Stimulated activated CD4-positive, alpha-beta T cell treated with anti-CD3 and anti-CD28 coated beads, Interleukin-4, amount 100 ng/mL, for 1 hour (primary cell): ENCODE results near the gene TCF4.

Experiments used
- DNase-seq: peaks from one replicate; pipeline ENCODE4 v3.0.0-alpha.2; 2020

Gene TCF4

DNA sequence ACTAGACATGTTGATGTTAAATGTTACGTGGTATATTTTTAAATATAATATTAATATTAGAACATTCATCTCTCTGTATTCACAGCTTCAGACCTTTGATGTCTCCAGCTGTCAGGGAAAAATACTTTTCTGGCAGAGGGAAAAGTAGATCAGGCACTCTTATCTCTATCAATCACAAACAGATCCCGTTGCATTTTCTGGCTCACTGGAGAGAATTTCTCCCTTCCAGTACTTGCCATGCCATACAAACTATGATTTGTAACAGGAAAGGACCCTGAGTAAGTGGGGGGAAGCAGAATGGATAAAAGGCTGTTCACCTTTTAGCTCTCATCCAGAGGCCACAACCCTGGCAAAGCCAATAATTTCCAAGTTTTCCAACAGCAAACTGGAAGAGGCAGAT, 158.0 kb downstream of the TCF4 start:
- DNase-seq = no peak

DNA sequence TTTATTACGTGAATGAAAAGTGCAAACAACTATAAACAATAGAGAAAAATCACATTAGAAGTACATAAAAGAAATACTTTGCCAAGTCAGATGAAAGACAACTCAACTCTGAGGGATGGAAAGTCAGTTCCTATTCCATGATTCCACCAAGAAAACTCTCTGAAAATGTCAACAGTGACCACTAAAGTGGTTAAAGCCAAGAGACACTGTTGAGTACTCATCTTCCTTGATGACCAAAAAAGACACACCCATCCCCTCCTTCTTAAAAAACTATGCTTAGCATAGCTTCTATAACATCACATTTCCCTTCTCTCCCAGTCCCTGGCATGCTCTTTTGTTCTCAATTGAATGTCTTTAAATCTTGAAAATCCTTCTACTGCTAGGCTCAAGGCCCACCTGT, 160.0 kb downstream of the TCF4 start:
- DNase-seq = no peak

DNA sequence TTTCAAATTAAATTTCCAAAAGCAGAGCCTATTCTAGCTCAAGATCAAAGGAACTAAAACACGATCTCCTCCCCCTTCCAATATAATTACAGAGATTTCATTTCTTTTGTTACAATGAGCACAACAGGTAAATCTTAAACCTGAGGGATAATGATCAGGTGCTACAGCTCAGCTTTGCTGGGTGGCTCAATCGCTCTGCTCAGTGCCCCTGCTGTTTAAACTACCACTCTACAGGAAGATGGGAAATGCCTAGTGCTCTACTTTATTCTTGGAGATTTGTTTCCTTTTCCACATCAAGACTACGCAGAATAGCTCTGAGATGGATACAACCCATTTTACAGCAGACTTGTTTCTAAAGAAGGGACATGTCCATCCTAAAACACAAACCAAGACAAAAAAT, 162.3 kb downstream of the TCF4 start:
- DNase-seq = no peak

DNA sequence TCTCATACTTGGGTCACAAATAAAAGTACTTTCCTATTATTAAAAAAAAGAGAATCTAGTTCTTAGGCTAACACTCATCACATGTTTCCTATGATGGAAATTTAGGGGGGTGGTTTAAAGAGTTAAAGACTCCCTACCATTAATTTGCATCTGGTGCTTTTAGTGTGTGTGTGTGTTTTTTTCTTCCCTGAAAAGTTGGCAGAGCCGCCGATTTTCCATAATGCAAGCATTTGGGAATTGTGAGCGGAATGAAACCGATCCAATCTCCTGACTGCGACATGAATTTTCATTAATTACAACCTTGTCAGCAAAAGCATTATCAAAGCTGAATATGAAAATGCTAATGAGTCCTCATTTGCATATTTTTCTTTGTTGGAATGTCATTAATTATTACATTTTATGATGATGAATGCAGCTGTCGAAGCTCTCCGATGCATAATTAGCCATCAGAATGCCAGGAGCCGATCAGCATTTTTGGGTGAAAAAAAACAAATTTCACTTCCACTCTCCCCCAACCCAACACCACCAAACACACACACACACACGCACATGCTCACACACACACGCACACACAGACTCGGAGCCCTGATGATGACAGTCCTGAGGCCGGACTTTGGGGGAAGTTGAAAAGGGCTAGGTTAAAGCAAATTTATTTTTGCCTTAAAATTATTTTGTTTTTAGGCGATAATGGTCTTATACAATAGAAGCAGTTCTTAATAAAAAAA, 165.4 kb downstream of the TCF4 start:
- DNase-seq = no peak

DNA sequence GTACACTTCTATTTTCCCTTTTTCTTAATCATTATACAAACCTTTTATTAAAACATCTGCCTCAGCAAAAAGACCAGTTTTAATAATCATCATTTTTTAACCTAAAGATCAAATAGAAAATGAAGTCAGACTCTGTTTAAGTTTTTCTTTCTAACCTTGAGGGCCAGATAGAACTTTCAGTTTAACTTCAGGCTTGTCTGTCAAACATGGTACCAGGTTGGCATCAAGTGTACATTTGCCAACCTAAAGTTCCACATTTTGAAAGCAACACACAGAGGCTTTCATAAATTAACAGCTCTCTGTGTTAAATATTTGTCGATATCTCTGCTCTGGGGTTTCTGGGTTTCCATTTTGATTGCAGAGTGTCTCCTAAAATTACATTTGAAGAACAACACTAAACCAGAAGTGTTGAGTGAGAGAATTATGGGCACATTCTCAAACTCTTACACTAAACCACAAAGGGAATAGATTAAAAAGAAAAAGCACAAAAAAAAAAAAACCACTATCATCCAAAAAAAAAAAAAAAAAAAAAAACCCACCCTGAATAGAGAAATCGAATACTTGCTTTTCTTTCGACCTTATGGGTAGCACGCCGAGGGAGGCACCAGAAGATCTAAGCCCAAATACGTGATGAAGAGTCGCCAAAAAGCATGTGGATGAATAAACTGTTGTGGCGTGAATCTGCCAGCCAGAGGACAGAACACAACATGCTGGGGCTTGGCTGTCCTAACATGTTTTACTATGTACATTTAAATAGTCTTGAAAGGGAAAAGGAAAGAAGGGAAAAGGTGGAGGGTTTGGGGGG, 166.2 kb downstream of the TCF4 start:
- DNase-seq = no peak

DNA sequence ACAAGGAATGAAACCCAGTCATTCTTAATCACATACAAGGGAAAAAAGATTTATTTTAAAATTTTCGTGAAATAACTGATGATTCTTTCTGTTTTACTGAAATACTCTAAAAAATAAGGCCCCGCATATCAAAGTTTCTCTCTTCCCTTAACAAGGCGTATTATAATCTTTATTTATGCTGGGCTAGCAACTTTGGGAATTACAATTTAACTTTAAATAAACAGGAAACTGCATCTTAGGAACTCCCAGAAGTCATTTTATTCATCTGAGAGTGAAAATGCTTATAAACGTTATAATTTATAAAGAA, 166.7 kb downstream of the TCF4 start:
- no peak for DNase-seq

DNA sequence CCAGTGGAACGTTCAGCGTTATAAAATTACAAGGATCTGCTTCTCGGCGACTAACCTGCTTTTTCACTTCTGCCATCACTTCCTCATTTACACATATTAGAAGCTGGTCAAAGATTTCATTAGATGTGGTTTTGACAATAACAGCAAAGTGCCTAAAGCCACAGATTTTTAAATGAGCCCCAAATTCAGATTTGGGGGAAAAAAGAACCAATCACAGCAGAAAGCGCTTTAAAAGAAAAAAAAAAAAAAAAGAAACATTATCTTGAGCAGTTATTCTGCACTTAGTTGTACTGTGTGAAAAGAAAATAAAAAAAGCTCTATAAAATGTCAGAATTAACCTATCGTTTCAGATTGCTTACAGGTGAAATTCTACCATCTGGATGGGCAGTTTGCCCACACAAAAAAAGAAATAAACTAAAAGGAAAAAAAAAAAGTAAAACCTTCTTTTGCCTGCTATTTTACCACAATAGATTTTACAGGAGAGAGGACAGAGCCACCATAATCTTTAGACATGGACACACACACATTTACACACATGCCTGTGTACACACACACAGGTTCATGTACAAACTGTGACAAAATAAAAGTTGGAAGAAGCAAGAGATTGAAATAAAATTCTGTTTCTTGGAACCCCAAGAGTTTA, 167.2 kb downstream of the TCF4 start:
- no peak for DNase-seq

DNA sequence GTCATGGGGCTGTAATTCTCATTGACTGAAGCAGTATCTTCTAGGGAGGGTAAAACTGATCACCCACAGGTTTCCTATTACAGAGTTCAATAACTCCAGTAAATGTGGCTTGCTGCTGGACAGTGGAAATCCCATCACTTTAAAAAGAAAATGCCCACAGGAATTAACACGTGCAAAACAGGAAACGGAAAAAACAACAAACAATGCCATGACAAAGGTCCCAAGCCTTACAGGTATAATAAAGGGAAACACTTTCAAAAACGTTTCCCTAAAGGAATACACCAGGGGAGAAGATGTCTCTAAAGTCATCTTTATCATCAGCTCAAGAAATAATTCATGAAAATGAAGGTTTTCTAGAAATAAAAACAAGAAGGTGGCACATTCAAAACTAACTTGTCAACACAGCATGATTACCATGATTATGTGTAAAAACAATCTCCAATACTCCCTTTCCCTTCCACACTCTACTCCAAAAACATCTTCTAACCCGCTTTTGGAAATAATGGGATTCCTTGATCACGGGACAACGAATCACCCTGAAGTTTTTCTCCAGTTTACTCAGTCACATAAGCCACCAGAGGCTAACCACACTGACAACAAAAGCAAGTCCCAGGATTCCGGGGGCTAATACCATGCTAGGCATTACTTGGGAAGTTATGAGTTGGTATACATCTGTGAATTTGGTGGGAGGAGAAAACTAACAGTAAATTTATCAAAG, 167.9 kb downstream of the TCF4 start:
- no peak for DNase-seq

DNA sequence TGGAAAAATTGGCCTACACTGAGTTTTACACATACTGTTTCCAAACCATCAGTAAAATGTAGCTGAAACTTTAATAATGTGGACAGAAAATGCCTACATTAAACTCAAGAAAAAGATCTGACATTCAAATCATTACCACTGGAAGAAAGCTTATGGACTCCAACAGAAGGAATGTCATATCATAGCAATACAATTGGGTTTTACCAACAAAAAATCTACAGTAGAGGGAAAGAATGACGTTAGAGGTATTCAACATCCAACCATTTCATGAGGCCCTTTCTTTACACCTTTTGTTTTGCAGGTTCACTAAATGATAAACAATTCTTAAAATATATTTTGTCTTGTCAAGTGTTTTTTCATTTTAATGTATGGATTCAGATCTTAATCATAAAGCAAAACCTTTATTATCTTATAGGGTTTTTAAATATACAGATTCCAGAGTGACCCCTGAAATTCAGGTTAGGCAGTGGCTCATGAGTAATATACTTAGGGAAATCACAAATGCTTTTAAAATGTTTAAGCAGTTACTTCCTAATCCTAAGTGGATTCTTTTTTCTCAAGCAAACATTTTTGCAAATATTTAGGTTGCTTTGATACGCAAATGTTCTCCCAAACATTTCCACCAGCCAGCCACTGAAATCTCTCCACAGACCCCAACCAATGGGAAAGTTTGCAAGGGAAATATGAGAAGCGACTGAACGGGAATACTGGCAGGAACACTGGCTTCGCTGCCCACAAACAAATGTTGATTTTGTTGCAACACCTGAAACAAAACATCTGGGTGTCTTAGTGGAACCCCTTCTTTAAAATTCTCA, 168.7 kb downstream of the TCF4 start:
- no peak for DNase-seq

DNA sequence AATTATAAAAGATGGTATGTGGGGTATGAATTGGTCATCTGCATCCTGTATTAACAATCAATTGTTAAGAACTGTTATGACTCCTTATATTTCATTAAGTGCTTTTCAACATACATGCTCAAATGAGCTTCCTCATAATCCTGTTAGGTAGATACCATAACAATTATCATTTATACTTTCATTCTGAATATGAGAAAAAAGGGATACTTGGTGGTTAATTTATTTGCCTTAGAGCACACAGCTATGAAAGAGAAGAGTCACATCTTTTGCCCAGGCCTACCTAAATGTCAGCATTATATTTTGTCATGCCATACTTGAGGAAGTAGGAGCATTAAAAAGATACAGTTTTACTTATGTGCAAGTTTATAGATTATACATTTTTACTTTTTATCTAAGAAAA, 169.6 kb downstream of the TCF4 start:
- DNase-seq = no peak

DNA sequence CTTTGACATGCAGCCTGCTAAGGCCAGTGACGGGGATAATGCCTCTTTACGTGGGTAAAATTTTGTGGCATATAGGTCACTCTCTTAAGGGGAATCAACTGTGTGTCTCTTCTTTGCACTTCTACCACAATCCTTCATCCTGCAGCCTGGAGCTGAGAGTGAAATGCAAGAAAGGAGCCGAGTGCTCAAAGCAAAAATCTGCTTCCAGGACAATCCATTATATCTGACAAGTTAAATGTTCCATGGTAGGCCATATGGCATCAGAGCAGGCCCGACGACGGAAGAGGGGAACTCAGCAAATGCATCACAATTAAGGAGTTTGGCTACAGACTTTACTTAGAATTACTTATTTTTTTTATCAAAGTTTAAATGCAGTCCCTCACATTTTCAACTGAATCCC, 171.2 kb downstream of the TCF4 start:
- no peak for DNase-seq

DNA sequence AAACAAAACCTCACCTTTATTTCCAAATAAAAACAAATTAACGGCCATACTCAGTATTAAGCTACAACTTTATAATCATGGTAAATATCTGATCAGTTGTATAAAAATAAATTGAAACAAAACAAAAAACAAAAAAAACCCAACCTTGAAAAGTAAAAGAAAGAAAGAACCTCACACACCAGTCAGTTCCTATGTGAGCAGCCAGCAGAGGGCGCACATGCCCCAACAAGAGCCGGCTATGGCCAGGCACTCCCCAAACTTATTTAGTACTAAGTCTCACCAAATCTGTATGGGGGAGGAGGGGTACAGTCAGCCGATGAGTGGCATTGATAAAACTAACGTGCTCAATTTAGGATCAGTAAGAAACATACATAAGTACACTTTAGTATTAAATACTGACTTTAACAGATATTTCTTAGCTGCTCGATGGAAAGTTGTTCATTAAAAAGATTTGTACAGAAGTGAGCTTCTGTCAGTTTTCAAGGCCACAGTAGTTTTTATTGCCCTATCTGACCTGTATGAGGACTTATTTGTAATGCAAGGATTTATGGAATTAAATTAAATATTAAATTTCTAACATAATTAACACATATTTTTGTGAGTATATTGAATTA, 172.6 kb downstream of the TCF4 start:
- peak; percentile 73 for DNase-seq

DNA sequence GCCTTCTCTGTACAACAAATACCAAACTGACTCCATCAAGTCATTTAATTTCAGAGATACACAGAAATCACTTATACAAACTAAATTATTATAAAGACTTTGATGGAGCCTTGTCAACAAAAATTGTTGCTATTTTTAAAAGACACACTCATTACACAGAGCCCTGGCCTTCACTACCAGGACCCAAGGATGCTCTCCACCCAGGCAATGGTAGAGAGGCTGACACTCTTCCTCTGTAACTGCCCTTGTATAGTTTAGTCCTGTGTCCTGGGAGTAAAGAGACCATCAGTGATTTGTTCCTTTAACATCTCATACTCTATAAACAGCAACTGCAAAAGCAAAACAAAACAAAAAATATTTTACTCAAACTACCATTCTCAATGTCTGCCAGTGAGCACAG, 173.5 kb downstream of the TCF4 start:
- DNase-seq = no peak

DNA sequence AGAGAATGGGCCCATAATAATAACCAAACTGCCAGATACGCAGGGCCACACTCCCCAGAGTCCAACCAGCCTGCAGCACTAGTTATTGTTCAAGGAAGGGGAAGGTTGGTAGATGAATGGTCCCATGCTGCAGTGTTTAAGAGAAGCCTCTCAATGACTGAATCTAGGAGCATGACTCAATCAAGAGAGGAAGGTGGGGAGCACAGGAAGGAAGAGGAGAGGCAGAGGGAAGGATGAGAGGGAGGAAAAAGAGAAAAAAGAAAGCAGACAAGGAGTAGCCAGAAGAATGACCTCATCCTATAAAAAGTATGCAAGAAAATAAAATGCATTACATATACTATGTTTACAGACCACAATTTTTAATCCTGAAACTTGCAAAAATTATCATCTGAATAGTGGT, 174.5 kb downstream of the TCF4 start:
- DNase-seq = no peak

DNA sequence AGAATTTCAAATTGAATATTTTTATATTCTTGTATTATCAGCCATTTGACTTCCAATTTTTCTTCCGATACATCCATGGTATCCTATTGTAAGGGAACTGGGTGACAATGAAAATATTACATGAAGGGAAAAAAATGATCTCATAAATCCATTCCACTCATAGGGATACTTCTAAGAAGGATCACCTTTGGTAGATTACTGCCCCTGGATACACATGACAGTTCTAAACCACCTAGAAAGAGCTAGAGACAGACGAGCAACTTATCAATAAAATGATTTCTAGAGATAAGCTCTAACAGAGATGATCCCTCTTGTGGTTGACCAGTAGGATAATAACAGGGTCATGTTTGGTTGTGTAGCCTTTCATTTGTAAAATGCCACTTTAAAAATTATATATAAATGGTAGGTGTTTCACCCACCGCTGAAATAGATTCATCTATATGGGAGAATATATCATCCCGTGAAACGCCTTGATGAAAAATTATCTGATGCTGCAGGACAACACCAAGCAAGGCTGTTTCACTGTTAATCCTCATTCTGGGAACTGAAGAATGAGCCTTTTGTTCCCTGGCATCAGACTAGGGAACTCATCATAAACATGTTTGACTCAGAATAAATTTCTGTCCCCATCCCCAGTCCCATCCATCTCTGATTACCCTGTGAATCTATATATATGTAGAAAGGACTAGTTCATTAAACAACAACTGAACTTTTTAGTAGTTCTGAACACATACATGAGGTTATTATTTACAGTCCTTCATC, 180.0 kb downstream of the TCF4 start:
- DNase-seq = no peak

DNA sequence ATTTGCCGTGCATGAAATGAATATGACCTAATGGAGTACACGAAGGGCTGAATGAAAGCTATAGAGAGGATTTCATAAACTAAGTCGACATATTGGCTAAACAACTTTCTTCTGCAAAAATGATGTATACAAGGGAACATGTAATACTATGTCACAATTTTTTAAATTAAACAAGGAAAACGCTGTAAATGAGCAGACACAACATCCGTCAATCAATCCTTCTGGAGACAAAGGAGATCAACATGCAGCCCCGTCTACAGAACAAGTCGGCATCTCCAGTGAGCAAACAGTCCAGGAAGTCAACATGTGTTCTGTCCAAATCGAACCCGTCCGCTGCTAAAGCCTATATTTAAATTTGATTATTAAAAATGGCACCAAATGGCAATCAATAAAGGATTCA, 180.8 kb downstream of the TCF4 start:
- no peak for DNase-seq

DNA sequence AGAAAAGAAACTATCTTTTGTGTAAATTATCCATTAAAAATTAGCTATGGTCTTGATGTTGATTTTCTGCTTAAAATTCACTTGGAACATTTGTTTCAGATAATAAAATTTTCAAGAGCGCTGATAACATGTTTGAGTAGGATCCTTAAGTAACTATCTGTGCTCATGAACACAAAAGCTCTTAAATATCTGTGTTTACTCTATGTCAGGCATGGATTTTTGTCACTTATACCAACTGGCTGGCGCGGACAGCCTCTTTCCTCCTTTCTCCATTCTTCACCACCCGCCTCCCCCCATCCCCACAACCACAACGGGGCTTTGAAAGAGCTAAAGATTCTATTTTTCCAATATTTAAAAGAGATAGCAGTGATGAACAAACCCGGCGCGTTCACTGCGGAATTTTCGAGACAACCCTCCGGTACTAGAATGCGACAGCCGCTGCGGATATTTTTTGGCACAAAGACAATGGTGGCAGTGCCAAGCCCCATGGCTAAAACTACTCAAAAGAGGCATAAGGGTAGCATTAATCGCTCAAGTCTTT, 181.5 kb downstream of the TCF4 start:
- DNase-seq = no peak

DNA sequence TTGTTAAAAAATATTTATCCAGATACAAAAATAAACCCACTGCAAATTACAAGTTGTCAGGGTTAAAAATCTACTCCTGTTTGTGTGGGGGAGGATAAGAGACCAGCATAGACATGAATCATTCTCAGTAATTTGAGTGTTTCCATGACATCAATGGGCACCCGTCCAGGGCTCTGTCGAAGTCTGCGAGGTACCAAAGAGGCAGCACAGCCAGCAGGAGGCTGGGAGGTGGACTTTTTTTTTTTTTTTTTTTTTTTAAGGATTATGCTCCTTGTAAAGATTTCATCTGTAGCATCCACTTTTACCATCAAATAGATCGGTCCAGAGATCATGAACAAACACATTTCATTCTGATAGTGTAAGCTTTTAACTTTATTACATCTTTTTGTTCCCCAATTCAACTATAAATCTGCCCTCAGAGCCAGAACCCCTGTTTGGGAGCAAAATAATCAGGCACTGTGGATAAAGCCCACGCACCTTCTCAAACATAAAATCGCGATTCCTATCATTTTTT, 182.0 kb downstream of the TCF4 start:
- DNase-seq = no peak

DNA sequence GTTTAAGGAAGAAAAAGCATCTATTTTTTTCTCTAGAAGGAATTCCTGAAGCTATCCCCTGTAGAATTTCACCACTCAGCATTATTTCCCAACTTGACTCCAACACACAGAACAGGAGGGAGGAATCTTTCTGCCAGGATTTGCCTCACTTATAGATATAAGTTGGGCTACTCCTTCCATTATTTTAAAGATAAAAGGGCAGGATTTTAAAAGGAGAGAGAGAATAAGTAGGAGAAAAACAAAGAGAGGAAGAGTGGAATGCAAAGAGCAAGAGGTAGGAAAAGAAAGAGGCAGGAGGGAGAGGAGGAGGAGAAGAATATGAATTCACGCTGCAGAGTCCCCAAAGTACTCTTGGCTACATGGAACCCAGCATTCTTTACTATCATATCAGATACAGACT, 182.5 kb downstream of the TCF4 start:
- no peak for DNase-seq

DNA sequence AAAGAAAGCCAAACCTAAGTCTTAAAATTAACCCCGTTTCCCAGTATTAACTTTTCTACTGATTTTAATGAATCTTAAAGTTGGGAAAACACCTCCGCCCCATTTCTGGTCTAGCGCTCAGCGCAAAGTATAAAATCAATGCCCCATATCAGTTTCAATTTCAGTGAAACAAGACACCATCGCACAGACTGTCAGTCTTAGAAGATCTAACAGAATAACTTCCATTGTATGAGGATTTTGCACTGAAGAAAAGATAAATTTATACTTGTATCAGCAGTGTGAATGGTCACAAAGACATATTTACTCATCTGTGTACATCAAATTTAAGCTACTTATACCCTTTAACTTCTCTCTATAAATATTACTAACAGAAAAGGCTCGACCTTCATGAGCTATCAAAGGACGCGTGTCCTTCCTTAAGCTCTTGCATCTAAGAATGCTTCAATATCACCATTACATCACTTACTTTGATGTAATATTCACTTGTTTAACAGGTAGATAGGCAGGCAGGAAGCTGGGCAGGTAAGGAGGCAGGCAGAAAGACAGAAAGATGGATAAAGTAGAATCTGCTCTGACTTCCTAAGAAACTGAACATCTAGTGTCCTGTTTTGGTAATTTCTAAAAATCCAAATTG, 183.0 kb downstream of the TCF4 start:
- no peak for DNase-seq
